Kidney glomerular epithelial cell (primary cell): ENCODE measurements around the gene LRP1B.

ENCODE experiments used
- DNase-seq: peaks from one replicate; lab custom pipeline; 2025; lab: John Stamatoyannopoulos, UW

LRP1B gene

GRCh38 chr2:140246957-140247356 lies 1883.9 kb downstream of the LRP1B start:
- DNase-seq = no peak

- no peak for DNase-seq
Observed at GRCh38 chr2:140246058-140246457, 1884.8 kb downstream of the LRP1B start.

GRCh38 chr2:140242889-140243288 lies 1887.9 kb downstream of the LRP1B start:
- DNase-seq = no peak

GRCh38 chr2:140234116-140234515 lies 1896.7 kb downstream of the LRP1B start:
- no peak for DNase-seq

- DNase-seq = no peak
Observed at GRCh38 chr2:140210963-140211362, 1919.9 kb downstream of the LRP1B start.

- no peak for DNase-seq
Observed at GRCh38 chr2:140205093-140205492, 1925.7 kb downstream of the LRP1B start.

- no peak for DNase-seq
Observed at GRCh38 chr2:140203347-140203746, 1927.5 kb downstream of the LRP1B start.

- DNase-seq = no peak
Observed at GRCh38 chr2:140201572-140201971, 1929.2 kb downstream of the LRP1B start.

GRCh38 chr2:140200764-140201163 lies 1930.1 kb downstream of the LRP1B start:
- DNase-seq = no peak

- DNase-seq = no peak
Observed at GRCh38 chr2:140200307-140200706, 1930.5 kb downstream of the LRP1B start.

GRCh38 chr2:140199312-140199711 lies 1931.5 kb downstream of the LRP1B start:
- no peak for DNase-seq

- DNase-seq = no peak
Observed at GRCh38 chr2:140187086-140187485, 1943.7 kb downstream of the LRP1B start.

- no peak for DNase-seq
Observed at GRCh38 chr2:140186313-140186712, 1944.5 kb downstream of the LRP1B start.

GRCh38 chr2:140185076-140185475 lies 1945.7 kb downstream of the LRP1B start:
- DNase-seq = no peak

- DNase-seq = no peak
Observed at GRCh38 chr2:140183056-140183765, 1947.6 kb downstream of the LRP1B start.
